Panc1 (cell line): ENCODE results near the gene KDM4F. TPM values are rescaled to one million over a fixed set of nuclear protein-coding genes. Genes with fewer than 3 reads are reported as not detected.

ENCODE experiments used
- ATAC-seq: fragments of 200-7000 bp; cut with Tn5 transposase; 2 replicates; pipeline ENCODE4 v1.9.1; 2020; ENCODE audit warnings: mild to moderate bottlenecking, moderate library complexity
- BruUV-seq: library from RNA; stranded (reverse); fragments of 400-500 nt; replicated peaks from 2 replicates; lab custom pipeline; 2021; lab: Mats Ljungman, UMichigan
- CTCF ChIA-PET: fragments of 300-600 bp; sonication (Branson Sonifier 250); formaldehyde crosslinking; loops from one replicate; lab custom pipeline; 2022; ENCODE audit warnings: antibody characterized with exemption; lab: Charles Lee
- POLR2A ChIA-PET: fragments of 300-600 bp; sonication (Branson Sonifier 250); formaldehyde crosslinking; loops from one replicate; lab custom pipeline; 2022; ENCODE audit warnings: antibody characterized with exemption; lab: Charles Lee
- DNase-seq: peaks from one replicate; pipeline ENCODE4 v3.0.0-alpha.2; 2010; ENCODE audit warnings: low read depth, low spot score
- H3K27ac ChIP-seq: 2 replicates; pipeline ENCODE4 v1.5.1; 2011; ENCODE audit warnings: mild to moderate bottlenecking, low read length, inconsistent platforms
- H3K27me3 ChIP-seq: fragments of 200-500 bp; sonication (Bioruptor generic); 2 replicates; pipeline ENCODE4 v1.6.0; 2014; ENCODE audit warnings: low read length, inconsistent platforms; ENCODE audit not compliant: control insufficient read depth, insufficient read depth
- H3K36me3 ChIP-seq: fragments of 200-500 bp; sonication (Bioruptor generic); 2 replicates; pipeline ENCODE4 v1.5.1; 2014; ENCODE audit warnings: inconsistent platforms, mild to moderate bottlenecking, low read length, moderate library complexity; ENCODE audit not compliant: control insufficient read depth, insufficient read depth
- H3K4me1 ChIP-seq: 2 replicates; pipeline ENCODE4 v1.5.1; 2011; ENCODE audit warnings: inconsistent platforms, mild to moderate bottlenecking, low read length, moderate library complexity; ENCODE audit not compliant: control insufficient read depth, insufficient read depth
- H3K4me3 ChIP-seq, 2 experiments: 2 replicates each; pipeline ENCODE4 v1.5.1; 2011 to 2012; ENCODE audit warnings: low read depth in 2 of 2, low read length in 2 of 2, mild to moderate bottlenecking in 2 of 2, inconsistent platforms in 1 of 2, moderate library complexity in 1 of 2
- H3K9me3 ChIP-seq: fragments of 200-500 bp; sonication (Bioruptor generic); 2 replicates; pipeline ENCODE4 v1.5.1; 2014; ENCODE audit warnings: low read depth, mild to moderate bottlenecking, inconsistent platforms, low read length, moderate library complexity; ENCODE audit not compliant: control insufficient read depth, insufficient read depth
- POLR2AphosphoS5 ChIP-seq: IDR thresholded peaks from 2 replicates; pipeline ENCODE4 v1.6.1; 2012; ENCODE audit warnings: mild to moderate bottlenecking, low read depth, low read length, moderate library complexity
- SIN3A ChIP-seq: IDR thresholded peaks from 2 replicates; pipeline ENCODE4 v1.6.1; 2012; ENCODE audit warnings: low read depth, mild to moderate bottlenecking, low read length, moderate library complexity, borderline replicate concordance; ENCODE audit not compliant: insufficient read depth
- TCF7L2 ChIP-seq: IDR thresholded peaks from 2 replicates; pipeline ENCODE4 v1.6.1; 2011; ENCODE audit warnings: mild to moderate bottlenecking, low read depth, low read length, inconsistent platforms
- in situ Hi-C: cut with HindIII; loops from 2 replicates; pipeline ENCODE4 v1.10.0; 2016; ENCODE audit warnings: low sequenced_read_pairs, low pct_unique_long_range_greater_than_20kb
- intact Hi-C: fragments of 100-400 bp; cut with micrococcal nuclease; formaldehyde crosslinking; loops from one replicate; pipeline ENCODE4 v1.10.0; 2022; ENCODE audit not compliant: unreplicated experiment
- total RNA-seq: library from RNA; stranded (reverse); gene quantifications from one replicate; pipeline ENCODE4 v1.2.1, GENCODE V29; 2021; ENCODE audit not compliant: unreplicated experiment
- TF ChIP-seq, protein P1 (sequence below), 2 experiments: IDR thresholded peaks; 2 replicates each; pipeline ENCODE4 v1.6.1; 2011 to 2012; ENCODE audit warnings: low read depth in 2 of 2, control low read depth in 1 of 2, low read length in 1 of 2, mild to moderate bottlenecking in 1 of 2, moderate library complexity in 1 of 2; ENCODE audit not compliant: insufficient read depth in 1 of 2
- TF ChIP-seq, protein P2 (sequence below): fragments of 450-650 bp; IDR thresholded peaks from 2 replicates; pipeline ENCODE4 v1.5.1; 2017; ENCODE audit warnings: mild to moderate bottlenecking

Gene KDM4F
- total RNA-seq, 1 experiment from 2014 or later = not detected

GRCh38 chr11:95072948-95073347, 23.7 kb downstream of the KDM4F start:
- Histone ChIP-seq H3K4me1 (peaks cover 8% of the 10 kb centered on the region; the same call in 1 of the 2 replicates), H3K36me3 (no peaks in the 10 kb centered on the region; the same call in 1 of the 2 replicates), H3K27ac (no peak overlapping the region), H3K9me3 (no peaks in the 10 kb centered on the region), H3K27me3 (no peaks in the 10 kb centered on the region), H3K4me3 (no peak overlapping the region)
- ChIA-PET POLR2A (no interaction called here), CTCF (no interaction called here)
- DNase-seq (no peak), ATAC-seq (no peak)
- in situ Hi-C loops (no loop called here), intact Hi-C loops (no loop called here)
- BruUV-seq = no TSS peak
- no peak for TF ChIP-seq SIN3A
- TF ChIP-seq POLR2AphosphoS5 = no peak
- TF ChIP-seq, protein P1, sequence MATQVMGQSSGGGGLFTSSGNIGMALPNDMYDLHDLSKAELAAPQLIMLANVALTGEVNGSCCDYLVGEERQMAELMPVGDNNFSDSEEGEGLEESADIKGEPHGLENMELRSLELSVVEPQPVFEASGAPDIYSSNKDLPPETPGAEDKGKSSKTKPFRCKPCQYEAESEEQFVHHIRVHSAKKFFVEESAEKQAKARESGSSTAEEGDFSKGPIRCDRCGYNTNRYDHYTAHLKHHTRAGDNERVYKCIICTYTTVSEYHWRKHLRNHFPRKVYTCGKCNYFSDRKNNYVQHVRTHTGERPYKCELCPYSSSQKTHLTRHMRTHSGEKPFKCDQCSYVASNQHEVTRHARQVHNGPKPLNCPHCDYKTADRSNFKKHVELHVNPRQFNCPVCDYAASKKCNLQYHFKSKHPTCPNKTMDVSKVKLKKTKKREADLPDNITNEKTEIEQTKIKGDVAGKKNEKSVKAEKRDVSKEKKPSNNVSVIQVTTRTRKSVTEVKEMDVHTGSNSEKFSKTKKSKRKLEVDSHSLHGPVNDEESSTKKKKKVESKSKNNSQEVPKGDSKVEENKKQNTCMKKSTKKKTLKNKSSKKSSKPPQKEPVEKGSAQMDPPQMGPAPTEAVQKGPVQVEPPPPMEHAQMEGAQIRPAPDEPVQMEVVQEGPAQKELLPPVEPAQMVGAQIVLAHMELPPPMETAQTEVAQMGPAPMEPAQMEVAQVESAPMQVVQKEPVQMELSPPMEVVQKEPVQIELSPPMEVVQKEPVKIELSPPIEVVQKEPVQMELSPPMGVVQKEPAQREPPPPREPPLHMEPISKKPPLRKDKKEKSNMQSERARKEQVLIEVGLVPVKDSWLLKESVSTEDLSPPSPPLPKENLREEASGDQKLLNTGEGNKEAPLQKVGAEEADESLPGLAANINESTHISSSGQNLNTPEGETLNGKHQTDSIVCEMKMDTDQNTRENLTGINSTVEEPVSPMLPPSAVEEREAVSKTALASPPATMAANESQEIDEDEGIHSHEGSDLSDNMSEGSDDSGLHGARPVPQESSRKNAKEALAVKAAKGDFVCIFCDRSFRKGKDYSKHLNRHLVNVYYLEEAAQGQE (IDR thresholded peaks at IDR 0.05; ENCODE audit: insufficient read depth in 1 of 2, low read depth in 2 of 2, low read length in 1 of 2) = no peak
- TF ChIP-seq, protein P2, sequence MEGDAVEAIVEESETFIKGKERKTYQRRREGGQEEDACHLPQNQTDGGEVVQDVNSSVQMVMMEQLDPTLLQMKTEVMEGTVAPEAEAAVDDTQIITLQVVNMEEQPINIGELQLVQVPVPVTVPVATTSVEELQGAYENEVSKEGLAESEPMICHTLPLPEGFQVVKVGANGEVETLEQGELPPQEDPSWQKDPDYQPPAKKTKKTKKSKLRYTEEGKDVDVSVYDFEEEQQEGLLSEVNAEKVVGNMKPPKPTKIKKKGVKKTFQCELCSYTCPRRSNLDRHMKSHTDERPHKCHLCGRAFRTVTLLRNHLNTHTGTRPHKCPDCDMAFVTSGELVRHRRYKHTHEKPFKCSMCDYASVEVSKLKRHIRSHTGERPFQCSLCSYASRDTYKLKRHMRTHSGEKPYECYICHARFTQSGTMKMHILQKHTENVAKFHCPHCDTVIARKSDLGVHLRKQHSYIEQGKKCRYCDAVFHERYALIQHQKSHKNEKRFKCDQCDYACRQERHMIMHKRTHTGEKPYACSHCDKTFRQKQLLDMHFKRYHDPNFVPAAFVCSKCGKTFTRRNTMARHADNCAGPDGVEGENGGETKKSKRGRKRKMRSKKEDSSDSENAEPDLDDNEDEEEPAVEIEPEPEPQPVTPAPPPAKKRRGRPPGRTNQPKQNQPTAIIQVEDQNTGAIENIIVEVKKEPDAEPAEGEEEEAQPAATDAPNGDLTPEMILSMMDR = no peak
- TF ChIP-seq TCF7L2 = no peak

- POLR2A ChIA-PET = no interaction called here
- H3K9me3 ChIP-seq = no peaks in the 10 kb centered on the region
- TF ChIP-seq, protein P2 = no peak
- no peak for TF ChIP-seq SIN3A
- TF ChIP-seq, protein P1 (IDR thresholded peaks at IDR 0.05; ENCODE audit: insufficient read depth in 1 of 2, low read depth in 2 of 2, low read length in 1 of 2) = no peak
- no peak for TF ChIP-seq TCF7L2
- TF ChIP-seq POLR2AphosphoS5 = no peak
- no peaks in the 10 kb centered on the region for H3K4me1 ChIP-seq
- H3K36me3 ChIP-seq = no peaks in the 10 kb centered on the region
- CTCF ChIA-PET = no interaction called here
- H3K4me3 ChIP-seq = no peak overlapping the region
- no peak for DNase-seq
- intact Hi-C loops = no loop called here
- no peak overlapping the region for H3K27ac ChIP-seq
- ATAC-seq = no peak
- BruUV-seq = no TSS peak
- in situ Hi-C loops = no loop called here
- H3K27me3 ChIP-seq = no peaks in the 10 kb centered on the region
Measured at GRCh38 chr11:95074792-95075563, 25.8 kb downstream of the KDM4F start.
